Glomerular endothelial cell (primary cell): ENCODE measurements around the gene BANF1. TPM values are rescaled to one million over a fixed set of nuclear protein-coding genes. Genes with fewer than 3 reads are reported as not detected.
A peak's percentile ranks its signal among the peaks of the same experiment; 100 is the strongest.

Experiments used
- DNase-seq: peaks from one replicate; pipeline ENCODE4 v3.0.0-alpha.2; 2011; ENCODE audit warnings: low read depth, low spot score; ENCODE audit errors: extremely low read depth
- total RNA-seq: library from RNA; depleted of rRNA; stranded (reverse); fragments of >200 nt; gene quantifications from 2 replicates; pipeline ENCODE4 v1.2.3, GENCODE V29; 2015

The BANF1 gene
- total RNA-seq, 1 donor from 2014 or later: 90.4 TPM

DNA sequence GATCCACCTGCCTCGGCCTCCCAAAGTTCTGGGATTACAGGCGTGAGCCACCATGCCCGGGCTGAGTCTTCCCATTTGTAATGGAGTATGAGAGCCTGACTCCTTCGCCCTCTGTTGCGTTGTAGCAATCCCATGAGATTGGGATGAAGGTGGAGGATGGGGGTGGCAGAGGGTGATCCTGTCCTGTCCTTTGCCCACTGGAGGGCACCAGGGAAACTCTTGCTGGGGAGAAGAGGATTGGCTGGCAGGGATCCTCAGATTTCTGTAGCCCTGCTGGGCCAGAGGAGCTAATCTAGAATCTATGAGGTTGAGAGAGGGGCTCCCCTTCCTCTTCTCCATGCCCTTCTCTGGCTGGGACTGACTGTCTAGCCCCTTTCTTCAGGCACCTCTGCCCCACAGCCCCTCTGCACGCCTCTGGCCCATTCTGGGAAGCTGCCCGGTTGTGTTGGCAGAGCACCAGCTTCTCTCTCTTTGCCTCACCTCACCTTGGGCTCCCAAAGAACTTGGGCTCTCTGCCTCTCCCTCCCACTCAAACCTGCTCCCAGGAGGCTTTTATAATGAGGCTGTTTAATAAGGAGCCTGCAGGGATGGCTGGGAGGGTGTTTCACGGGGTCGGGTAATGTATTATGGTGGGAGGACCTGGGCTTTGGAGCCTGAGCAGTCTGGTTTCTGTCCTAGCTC, 33.5 kb downstream of the BANF1 start:
- DNase-seq: no peak

DNA sequence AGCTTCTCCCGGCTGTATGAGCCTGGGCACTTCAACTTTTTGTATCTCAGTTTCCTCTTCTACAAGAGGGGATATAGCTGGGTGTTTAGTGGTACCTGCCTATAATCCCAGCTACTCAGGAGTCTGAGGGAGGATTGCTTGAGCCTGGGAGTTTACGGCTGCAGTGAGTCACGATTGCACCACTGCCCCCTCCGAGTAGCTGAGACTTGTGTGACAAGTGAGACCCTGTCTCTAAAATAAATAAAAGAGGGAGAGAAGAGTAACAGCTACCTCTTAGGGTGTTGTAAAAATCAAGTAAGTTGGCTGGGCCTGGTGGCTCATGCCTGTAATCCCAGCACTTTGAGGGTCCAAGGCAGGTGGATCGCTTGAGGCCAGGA, 34.0 kb downstream of the BANF1 start:
- DNase-seq: no peak

DNA sequence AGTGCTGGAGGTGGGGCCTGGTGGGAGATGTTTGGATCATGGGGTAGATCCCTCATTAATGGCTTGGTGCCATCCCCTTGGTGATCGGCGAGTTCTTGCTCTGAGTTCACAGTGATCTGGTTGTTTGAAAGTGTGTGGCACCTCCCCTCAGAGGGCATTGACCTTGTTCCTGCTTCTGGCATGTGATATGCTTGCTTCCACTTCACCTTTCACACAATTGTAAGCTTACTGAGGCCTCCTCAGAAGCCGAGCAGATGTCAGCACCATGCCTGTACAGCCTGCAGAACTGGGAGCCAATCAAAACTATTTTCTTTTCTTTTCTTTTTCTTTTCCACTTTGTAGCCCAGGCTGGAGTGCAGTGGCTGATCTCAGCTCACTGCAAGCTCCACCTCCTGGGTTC, 35.0 kb downstream of the BANF1 start:
- DNase-seq: no peak

DNA sequence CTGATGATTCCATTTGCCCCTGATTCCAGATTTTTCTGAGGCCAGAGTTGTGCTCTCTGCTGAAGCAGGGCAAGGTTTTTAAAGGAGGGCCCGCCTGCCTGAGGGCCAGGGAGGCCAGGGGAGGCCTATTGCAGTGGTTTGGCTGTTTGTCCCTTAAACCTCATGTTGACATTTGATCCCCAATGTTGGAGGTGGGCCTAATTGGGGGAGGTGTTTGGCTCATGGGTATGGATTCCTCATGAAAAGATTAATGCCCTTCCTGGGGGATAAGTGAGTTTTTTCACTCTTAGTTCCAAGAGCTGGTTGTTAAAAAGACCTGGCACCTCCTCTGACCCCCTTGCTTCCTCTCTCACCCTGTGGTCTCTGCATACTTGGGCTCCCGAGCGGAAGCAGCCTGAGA, 37.5 kb downstream of the BANF1 start:
- DNase-seq: no peak

DNA sequence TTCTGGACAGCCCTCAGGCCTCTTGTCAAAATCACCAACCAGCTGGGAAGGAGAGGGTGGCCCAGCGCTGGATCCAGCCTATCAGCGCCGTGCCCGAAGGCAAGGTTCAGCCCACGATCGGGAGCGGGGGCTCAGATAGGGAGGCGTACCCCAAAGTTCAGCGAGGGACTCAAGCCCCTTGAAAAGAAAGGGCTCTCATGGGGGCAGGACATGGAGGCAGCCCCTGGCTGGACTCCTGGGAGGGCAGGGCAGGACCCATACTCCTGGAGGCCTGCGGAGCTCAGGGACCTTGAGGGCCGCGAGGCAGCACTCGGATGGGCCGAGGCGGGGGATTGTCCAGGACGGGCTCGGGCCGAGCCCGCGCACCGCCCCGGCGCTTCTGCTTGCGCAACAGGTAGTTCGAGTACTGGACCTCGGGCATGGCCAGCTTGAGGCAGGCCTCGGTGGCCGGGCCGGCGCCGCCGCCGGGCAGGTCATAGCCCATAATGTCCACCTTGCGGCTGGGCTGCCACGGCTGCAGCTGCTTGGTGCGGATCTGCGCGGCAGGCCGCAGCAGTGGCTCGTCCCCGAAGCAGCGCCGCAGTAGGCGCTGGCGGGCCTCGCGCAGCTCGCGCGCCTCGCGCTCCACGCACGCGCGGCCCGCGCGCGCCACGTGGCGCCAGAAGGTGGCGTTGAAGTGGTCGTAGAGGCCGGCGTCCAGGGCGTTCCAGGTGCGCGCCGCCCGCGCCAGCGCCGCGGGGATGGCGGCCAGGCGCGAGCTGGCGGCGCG, 40.1 kb downstream of the BANF1 start:
- DNase-seq: no peak

DNA sequence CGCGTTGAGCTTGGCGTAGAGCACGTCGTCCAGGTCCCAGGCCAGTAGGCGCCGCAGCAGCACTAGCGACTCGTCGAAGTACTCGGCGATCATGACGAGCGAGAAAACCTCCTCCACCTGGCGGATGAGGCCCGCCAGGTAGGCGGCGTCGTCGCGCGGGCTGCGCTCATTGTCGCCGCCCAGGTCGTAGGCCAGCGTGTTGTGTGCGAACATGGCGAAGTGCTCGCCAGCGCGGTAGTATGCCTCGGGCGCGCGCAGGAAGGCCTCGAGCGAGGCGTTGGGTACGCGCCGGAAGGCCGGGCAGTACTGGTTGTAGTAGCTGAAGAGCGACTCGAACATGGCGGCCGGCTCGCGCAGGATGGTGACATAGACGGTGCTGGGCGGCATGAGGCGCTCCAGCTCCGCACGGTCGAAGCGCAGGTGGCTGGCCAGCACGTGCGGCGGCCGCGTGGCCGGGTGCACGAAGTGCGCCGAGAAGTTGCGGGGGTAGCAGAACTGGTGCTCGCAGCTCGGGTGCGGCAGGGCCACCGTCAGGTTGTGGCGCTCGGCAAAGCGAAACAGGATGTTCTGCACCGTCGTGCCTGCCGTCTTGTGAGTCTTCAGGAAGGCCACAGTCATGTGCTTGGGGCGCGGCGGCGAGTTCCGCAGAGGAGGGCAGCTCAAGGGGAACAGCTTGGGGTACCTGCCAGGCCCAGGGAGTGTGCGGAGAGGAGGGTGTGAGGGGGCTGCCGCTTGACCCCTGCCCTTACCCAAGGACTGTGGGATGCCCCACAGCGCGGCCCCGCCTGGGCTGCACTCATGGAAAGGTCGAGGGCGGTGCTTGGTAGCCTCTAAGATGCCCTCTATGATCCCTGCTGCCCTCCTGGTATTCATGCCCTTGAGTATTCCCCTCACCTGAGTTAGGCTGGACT, 40.9 kb downstream of the BANF1 start:
- no peak for DNase-seq

DNA sequence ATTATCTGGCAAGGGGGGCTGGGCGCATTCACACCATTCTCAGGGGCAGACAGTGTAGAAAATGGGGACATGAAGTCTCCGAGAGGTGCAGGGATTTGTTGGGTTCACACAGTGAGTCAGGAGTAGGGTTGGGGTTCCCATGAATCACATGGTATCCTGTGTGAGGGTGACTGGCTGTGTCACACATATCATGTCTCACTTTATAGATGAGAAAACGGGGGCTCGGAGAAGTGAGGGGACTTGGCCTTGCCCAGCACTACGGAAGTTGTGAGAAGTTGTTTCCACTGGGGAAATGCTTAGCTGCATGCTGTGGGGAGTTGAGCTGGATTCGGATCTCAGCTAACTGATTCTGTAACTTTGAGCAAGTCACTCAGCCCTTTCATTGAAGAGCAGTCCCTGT, 42.5 kb downstream of the BANF1 start:
- no peak for DNase-seq

DNA sequence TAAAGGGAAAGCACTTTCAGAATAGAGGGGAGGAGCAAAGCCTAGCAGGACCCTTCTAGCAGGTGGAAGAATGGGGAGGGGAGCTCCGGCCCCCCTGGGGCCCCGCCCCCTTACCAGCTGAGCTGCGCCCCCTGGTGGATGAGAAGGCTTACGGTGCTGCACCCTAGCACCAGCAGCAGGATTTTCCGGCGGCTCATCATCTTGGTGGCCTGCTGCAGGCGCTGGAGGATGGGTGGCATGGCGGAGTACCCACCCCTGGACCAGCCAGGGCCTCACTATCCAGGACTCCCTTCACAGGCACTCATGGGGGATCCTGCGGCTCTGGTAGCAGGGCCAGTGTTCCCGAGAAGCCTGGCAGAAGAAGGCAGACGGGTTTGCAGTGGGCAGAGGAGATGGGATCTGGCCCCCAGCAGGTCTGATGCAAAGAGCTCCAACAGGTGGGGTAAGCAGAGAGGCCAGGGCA, 42.9 kb downstream of the BANF1 start:
- no peak for DNase-seq

DNA sequence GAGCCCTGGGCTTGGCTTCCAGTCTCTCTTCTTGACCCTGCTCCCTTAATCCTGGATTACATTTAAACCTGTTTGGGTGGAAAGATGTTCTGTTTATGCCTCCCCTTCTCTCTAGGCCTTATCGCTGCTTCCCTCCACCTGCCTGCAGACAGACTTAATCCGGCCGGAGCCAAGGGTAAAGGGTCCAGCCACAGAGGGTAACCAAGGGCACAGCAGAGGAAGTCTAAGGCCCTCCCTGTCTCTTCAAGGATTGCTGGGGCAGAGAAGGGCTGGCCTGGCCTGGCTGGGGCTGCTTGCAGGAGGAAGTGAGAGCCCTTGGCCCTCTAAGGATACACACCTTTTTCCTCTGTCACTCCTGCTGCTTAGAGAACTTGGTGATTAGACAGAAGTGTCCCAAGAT, 44.6 kb downstream of the BANF1 start:
- no peak for DNase-seq

DNA sequence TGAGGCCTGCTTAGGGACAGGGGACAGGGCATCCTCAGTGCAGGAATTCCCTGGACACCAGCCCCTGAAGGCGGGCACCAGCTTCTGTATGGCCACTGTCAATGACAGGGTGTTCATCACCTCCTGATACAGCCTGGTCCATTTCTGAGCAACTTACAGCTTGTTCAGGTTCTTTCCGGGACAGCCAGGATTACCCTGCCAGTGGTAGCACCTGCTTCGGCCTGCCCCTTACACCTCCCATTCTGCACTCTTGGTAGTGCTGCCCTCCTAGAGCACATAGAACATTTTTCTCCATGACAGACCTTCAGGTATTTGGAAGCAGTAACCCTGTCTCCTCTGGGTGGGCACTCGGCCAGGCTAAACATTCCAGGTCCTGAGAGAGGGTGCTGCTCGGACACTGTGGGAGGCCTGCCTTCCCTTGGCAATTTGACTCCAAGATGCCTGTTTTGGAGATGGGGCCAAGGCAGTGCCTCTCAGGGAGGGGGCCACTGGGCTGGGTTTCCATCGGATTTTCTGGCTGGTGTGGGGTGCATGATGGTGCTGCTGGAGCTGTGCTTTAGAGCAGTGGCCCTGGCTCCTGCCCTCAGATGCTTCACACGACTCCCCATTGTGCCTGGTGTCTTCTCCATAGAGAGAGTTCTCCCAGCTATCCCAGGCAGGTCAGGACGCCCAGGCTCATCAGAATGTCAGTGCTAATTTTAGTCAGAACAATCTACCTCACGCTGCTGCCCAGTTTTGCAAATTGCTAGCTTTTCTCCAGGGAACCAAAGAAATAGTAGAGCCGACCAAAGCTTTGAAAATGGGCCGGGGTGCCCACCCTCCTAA, 45.5 kb downstream of the BANF1 start:
- DNase-seq: no peak

DNA sequence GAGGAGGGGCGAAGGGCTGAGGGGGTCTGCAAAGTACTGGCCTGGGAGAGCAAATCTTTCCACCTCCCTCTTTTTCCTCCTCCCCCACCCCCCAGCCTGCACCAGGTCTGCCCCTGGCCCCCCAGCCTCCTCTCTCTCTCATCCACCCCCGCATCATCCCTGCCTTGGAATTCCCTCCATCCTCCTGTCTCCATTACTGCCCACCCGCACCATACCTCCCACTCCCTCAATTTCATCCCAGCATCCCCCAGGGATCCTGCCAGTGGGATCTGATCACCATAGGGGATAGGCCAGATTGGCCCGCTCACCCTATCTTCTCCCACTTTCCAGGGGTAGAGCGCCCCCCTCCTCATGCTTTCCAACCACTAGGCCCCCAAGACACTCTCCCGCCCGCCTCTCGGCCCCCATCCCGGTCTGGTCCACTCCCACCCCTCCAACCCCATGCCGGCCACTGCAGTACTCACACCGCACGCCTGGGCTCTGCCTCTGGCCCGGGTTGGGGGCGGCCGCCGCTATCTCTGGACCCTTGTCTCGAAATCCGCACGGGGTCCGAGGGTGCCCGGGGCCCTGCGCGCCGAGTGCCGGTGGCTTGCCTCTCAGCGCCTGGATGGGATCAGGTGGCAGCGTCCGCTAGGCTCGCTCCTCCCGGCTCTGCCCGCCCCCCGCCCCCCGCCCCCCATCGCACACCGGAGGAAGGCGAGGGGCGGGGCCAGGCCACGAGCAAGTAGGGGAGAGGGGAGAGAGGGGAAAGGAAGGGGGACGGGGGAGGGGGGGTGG, 46.4 kb downstream of the BANF1 start, which contains the start of gene GAL3ST3:
Gene GAL3ST3, minus strand, starts transcription at position 615 of the 777 bp plus-strand sequence. CDS start 3,746 bp downstream, outside the sequence.
- DNase-seq: no peak

DNA sequence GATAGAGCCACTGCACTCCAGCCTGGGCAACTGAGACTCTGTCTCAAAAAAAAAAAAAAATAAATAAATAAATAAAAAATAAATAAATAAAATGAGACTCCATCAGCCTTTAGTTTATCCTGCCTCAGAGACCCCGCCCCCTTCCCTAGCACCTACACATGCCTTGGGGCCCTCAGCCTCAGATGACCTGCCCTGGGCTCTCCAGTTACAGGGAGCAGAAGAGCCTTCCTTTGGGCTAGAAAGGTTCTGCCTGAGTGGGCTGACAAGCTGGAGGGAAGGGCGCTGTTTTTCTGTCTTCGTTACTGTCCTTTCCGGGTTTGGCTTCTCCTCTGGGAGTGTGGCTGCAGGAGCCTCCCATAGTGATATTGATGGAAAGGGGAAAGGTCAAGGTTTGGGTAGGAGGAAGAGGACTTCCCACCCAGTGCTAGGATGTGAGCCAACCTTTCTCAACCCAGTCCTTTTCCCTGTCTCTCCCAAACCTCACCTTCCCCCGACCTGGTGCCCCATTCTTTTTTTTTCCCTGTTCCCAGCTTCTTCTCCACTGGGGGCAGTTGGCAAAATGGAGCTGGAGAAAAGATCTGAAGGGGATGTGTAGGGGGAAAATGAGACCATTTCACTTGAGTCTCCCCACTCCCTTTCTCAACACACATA, 48.4 kb downstream of the BANF1 start:
- DNase-seq: no peak

DNA sequence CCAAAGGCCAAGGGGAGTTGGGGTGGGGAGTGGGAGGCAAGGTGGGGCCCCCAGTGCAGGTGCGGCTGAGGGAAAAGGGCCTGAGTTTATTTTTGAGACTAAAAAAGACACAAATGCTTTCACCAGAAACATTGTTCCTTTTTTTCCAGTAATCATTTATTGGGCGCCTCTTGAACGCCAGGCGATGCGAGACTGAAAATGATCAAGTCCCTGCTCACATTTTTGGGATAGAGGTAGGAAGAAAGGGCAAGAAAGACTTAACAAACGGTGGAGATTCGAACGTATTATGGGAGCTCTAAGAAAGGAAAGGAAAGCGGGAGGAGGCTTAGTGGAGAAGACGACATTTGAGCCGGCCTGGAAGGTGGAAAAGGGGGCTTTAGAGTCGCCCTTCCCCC, 49.1 kb downstream of the BANF1 start:
- DNase-seq: no peak

DNA sequence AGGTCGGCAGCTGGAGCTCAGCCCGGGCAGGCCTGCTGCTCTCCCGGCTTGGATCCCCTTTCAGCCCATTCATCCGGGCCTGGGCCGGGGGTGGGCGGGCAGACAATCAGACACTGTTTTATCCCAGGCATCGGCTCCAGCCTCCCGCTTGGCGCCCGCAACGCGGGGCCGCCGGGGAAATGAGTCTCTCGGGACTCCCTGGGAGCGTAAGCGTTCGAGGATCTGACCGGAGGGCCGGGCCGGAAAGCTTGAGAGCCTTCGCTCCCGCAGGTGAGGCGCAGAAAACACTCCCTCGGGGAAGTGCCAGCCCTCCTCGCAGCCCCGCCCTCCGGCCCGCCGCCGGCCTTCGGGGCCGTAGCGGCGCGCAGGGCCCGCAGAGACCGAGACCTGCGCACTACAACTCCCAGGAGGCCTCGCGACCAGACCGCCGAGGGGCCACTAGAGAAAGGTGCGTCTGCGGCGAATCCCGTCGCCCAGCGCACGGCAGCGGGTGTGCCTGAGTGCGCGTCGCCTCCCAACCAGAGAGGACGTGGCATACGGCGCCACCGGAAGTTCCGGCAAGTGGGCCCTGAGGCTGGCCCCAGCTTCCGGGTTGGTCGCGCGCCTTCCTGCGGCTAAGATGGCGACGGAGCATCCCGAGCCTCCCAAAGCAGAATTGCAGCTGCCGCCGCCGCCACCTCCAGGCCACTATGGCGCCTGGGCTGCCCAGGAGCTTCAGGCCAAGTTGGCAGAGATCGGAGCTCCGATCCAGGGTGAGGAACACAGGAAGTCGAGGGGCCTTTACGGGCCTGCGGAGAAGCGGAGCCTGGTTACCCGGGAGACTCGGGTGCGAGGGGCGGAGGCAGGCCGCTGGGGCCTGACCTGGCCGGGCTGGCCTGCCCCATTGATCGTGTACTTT, 49.7 kb downstream of the BANF1 start, which contains the start of gene SF3B2:
Gene SF3B2, plus strand, starts transcription at position 599 of the 898 bp plus-strand sequence. Its CDS starts 21 bp downstream, at position 620.
- DNase-seq: peak; percentile 71

DNA sequence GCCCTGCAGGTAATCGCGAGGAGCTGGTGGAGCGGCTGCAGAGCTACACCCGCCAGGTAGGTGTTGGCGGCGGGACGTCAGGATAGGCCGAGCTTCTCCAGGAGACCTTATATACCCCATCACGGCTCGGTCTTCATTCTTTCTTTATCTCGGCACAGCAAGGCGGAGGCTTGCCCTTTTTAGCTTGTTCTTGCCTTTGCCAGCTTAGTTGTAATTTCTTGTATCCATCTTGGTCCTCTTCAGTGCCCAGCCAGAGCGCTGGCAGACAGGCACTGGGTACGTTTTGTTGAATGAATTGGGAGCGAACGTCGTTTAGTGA, 50.3 kb downstream of the BANF1 start:
- DNase-seq: no peak
